HEK293T (cell line): ENCODE data around the gene IGF2BP3.

Experiments
- ELF4 ChIP-seq: fragments of 450-650 bp; IDR thresholded peaks from 2 replicates; pipeline ENCODE4 v1.6.1; 2017; ENCODE audit warnings: antibody characterized with exemption
- FOXA1 ChIP-seq: fragments of 450-650 bp; IDR thresholded peaks from 2 replicates; pipeline ENCODE4 v1.6.1; 2016; ENCODE audit warnings: mild to moderate bottlenecking
- L3MBTL2 ChIP-seq: fragments of 450-650 bp; conservative IDR thresholded peaks from 2 replicates; pipeline ENCODE4 v1.6.1; 2016; ENCODE audit warnings: mild to moderate bottlenecking
- NFRKB ChIP-seq: fragments of 450-650 bp; IDR thresholded peaks from 2 replicates; pipeline ENCODE4 v1.6.1; 2016; ENCODE audit warnings: mild to moderate bottlenecking, moderate library complexity
- ZNF384 ChIP-seq: fragments of 450-650 bp; IDR thresholded peaks from 2 replicates; pipeline ENCODE4 v1.6.1; 2016
- TF ChIP-seq, protein P1 (sequence below): fragments of 450-650 bp; IDR thresholded peaks from 2 replicates; pipeline ENCODE4 v1.6.1; 2016

GRCh38 chr7:23491502-23491901 is 21.2 kb upstream of the IGF2BP3 start:
- no peak for TF ChIP-seq ELF4
- TF ChIP-seq NFRKB, result no peak
- TF ChIP-seq, protein P1, sequence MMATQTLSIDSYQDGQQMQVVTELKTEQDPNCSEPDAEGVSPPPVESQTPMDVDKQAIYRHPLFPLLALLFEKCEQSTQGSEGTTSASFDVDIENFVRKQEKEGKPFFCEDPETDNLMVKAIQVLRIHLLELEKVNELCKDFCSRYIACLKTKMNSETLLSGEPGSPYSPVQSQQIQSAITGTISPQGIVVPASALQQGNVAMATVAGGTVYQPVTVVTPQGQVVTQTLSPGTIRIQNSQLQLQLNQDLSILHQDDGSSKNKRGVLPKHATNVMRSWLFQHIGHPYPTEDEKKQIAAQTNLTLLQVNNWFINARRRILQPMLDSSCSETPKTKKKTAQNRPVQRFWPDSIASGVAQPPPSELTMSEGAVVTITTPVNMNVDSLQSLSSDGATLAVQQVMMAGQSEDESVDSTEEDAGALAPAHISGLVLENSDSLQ, result no peak
- no peak for TF ChIP-seq FOXA1
- no peak for TF ChIP-seq L3MBTL2
- no peak for TF ChIP-seq ZNF384
